Small intestine (tissue), 7 donors: ENCODE results near the gene HDAC4. TPM values are rescaled to one million over a fixed set of nuclear protein-coding genes. Genes with fewer than 3 reads are reported as not detected.
"Not testable (repeated sequence)": the region's sequence is repeated elsewhere in the genome, so short reads cannot be mapped to it uniquely, and the experiment has no call there.

Experiments
- DNase-seq, 2 donors: peaks; one replicate each; pipeline versions ENCODE4 v3.0.0 to v3.0.0-alpha.2; 2013
- FAIRE-seq: peaks from 2 replicates; lab custom pipeline; 2012; peaks lifted over from hg19 to GRCh38; lab: Jason Lieb, UNC
- H3K27ac ChIP-seq, 3 donors: one replicate each; pipeline ENCODE4 v1.5.1; 2013; ENCODE audit warnings: low read length in 2 of 3, mild to moderate bottlenecking in 2 of 3, control low read depth in 1 of 3, inconsistent platforms in 1 of 3, low read depth in 1 of 3, moderate library complexity in 1 of 3
- H3K27me3 ChIP-seq, 3 donors: one replicate each; pipeline ENCODE4 v1.6.1; 2013; ENCODE audit warnings: low read length in 3 of 3, inconsistent platforms in 1 of 3; ENCODE audit not compliant: control insufficient read depth in 3 of 3, insufficient read depth in 3 of 3
- H3K36me3 ChIP-seq, 3 donors: one replicate each; pipeline ENCODE4 v1.6.1; 2013; ENCODE audit warnings: low read length in 3 of 3, inconsistent platforms in 1 of 3, low read depth in 1 of 3, mild to moderate bottlenecking in 1 of 3, moderate library complexity in 1 of 3; ENCODE audit not compliant: control insufficient read depth in 3 of 3, insufficient read depth in 2 of 3
- H3K4me1 ChIP-seq, 3 donors: one replicate each; pipeline ENCODE4 v1.6.1; 2013; ENCODE audit warnings: low read length in 2 of 3, inconsistent platforms in 1 of 3, low read depth in 1 of 3, mild to moderate bottlenecking in 1 of 3, moderate library complexity in 1 of 3; ENCODE audit not compliant: control insufficient read depth in 3 of 3, insufficient read depth in 2 of 3
- H3K4me3 ChIP-seq, 3 donors: one replicate each; pipeline ENCODE4 v1.5.1; 2013; ENCODE audit warnings: low read length in 3 of 3, control low read depth in 1 of 3, inconsistent platforms in 1 of 3, low read depth in 1 of 3, mild to moderate bottlenecking in 1 of 3, moderate library complexity in 1 of 3
- H3K9me3 ChIP-seq, 2 donors: one replicate each; pipeline ENCODE4 v1.6.1; 2013; ENCODE audit warnings: low read depth in 1 of 2, low read length in 1 of 2; ENCODE audit not compliant: control insufficient read depth in 2 of 2, insufficient read depth in 1 of 2
- WGBS, 3 donors: extraction: QIAGEN DNeasy Blood & Tissue Kit; methylation state at CpG; one replicate each; pipeline ENCODE4 v1.1.7; 2013; 5-methylcytosine and 5-hydroxymethylcytosine counted together
- polyA plus RNA-seq, 4 donors: library from polyadenylated mRNA; stranded (reverse) in 3 of 4; unstranded in 1 of 4; fragments of 200-250 nt in 3 of 4; fragments of 120-200 nt in 1 of 4; gene quantifications; one replicate each; pipeline versions ENCODE4 v1.2.1 to v1.2.3, GENCODE V29; 2013
- donor health status: healthy with polysubstance abuse.
- donor health status: control.
- donor health status: control.
- donor health status: Bipolar disorder and iron deficiency.
- donor health status: healthy.

Gene HDAC4
- polyA plus RNA-seq, 4 donors = 3.1 to 11.3 (median 5.9) TPM

DNA sequence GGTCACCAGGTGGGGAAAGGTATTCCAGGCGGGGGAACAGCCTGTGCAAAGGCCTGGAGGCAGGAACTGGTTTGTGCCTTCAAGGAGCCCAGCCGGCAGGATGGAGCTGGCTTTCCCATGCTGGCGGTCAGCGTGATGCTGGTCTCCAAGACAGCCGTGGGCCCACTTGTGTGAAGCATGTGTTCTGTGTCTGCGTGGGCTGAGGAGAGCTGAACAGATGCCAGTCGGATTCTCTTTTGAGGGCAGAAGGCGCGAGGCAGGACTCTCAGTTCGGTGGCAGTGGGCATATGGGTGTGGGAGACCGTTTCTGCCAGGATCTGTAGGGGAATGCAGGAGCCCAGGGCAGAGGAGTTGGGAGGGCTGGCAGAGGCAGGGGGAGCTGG, 361.4 kb downstream of the HDAC4 start:
- 82 to 88% (median 86%) methylated on average over 11 of the region's 11 CpGs for WGBS, 3 donors
- no peak overlapping the region for H3K4me3 ChIP-seq
- no peak overlapping the region for H3K27ac ChIP-seq
- no peak for DNase-seq
- no peaks in the 10 kb centered on the region for H3K27me3 ChIP-seq
- H3K4me1 ChIP-seq = no peaks in the 10 kb centered on the region
- H3K9me3 ChIP-seq = no peaks in the 10 kb centered on the region
- FAIRE-seq = no peak
- no peaks in the 10 kb centered on the region for H3K36me3 ChIP-seq

GRCh38 chr2:239038773-239039478, 361.9 kb downstream of the HDAC4 start:
- no peak for DNase-seq
- Histone ChIP-seq H3K27ac (no peak overlapping the region), H3K9me3 (no peaks in the 10 kb centered on the region), H3K4me1 (no peaks in the 10 kb centered on the region), H3K27me3 (no peaks in the 10 kb centered on the region), H3K36me3 (no peaks in the 10 kb centered on the region), H3K4me3 (no peak overlapping the region)
- 79 to 86% (median 80%) methylated on average over 13 to 14 of the region's 14 CpGs for WGBS, 3 donors
- FAIRE-seq = no peak

DNA sequence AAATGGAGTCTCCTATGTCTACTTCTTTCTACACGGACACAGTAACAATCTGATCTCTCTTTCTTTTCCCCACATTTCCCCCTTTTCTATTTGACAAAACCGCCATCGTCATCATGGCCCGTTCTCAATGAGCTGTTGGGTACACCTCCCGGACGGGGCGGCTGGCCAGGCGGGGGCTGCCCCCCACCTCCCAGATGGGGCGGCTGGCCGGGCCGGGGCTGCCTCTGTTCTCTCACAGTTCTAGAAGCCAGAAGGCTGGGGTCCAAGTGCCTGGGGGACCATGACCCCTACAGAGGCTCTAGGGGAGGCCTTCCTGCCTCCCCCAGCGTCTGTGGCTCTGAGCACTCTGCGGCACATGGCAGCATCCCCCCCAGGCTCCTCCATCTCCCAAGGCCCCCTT, 362.5 kb downstream of the HDAC4 start:
- FAIRE-seq, H3K4me3 ChIP-seq, H3K27me3 ChIP-seq, H3K27ac ChIP-seq, DNase-seq, H3K9me3 ChIP-seq, H3K4me1 ChIP-seq, H3K36me3 ChIP-seq: not testable (repeated sequence)
- 80 to 93% (median 81%) methylated on average over 5 to 11 of the region's 13 CpGs for WGBS, 3 donors

GRCh38 chr2:239037559-239037910, 363.3 kb downstream of the HDAC4 start:
- Histone ChIP-seq H3K4me1 (no peaks in the 10 kb centered on the region), H3K27ac (no peak overlapping the region), H3K4me3 (no peak overlapping the region), H3K27me3 (peaks cover 0 to 4% (median 0%) of the 10 kb centered on the region in 3 donors), H3K9me3 (no peaks in the 10 kb centered on the region), H3K36me3 (no peaks in the 10 kb centered on the region)
- WGBS, 3 donors = 87 to 88% (median 87%) methylated on average over 16 of the region's 16 CpGs
- no peak for DNase-seq
- no peak for FAIRE-seq

- Histone ChIP-seq H3K4me3 (no peak overlapping the region), H3K36me3 (no peaks in the 10 kb centered on the region), H3K27me3 (peaks cover 0 to 4% (median 0%) of the 10 kb centered on the region in 3 donors), H3K4me1 (no peaks in the 10 kb centered on the region), H3K9me3 (no peaks in the 10 kb centered on the region), H3K27ac (no peak overlapping the region)
- WGBS, 3 donors = 87 to 91% (median 90%) methylated on average over 21 of the region's 21 CpGs
- FAIRE-seq (no peak), DNase-seq (no peak)
Measured at GRCh38 chr2:239036819-239037558, 363.8 kb downstream of the HDAC4 start.

DNA sequence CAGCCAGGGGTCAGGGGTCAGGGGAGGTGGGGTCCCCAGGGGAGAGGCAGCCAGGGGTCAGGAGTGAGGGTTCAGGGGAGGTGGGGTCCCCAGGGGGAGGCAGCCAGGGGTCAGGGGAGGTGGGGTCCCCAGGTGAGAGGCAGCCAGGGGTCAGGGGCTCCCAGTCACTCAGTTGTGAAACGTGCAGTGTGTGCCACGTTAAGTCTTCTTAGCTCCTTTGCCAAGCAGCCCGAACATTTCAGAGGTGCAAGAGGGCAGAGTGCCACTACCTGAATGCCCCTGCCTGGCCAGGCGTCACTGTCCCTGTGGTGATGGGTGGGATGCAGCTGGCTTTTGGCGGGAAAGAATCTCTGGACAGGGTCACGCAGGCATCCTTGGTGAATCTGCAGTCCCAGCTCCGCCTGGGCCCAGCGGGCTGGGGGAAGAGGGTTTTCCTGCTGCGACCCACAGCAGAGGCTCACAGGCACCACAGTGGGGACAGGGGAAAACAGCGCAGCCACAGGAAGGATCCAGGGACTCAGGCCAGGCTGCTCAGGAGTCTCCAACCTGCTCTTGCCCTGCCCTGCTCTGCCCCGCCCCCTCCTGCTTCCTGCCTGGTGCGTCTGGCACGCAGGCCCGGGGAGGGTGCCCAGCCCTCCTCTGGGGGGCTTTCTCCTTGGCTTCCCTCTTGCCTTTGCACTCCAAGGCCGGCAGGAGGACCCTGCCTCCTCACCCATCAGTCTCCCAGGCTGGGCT, 364.7 kb downstream of the HDAC4 start:
- Histone ChIP-seq H3K9me3 (no peaks in the 10 kb centered on the region), H3K4me1 (no peaks in the 10 kb centered on the region), H3K36me3 (no peaks in the 10 kb centered on the region), H3K4me3 (no peak overlapping the region), H3K27me3 (peaks cover 0 to 4% (median 0%) of the 10 kb centered on the region in 3 donors), H3K27ac (no peak overlapping the region)
- no peak for FAIRE-seq
- no peak for DNase-seq
- WGBS, 3 donors = 53 to 67% (median 62%) methylated on average over 14 to 15 of the region's 15 CpGs

- peak; percentile 22 to 41 for DNase-seq
- FAIRE-seq = no peak
- no peak overlapping the region for H3K4me3 ChIP-seq
- WGBS, 3 donors = 24 to 45% (median 34%) methylated on average over 20 to 29 of the region's 29 CpGs
- H3K4me1 ChIP-seq = no peaks in the 10 kb centered on the region
- no peak overlapping the region for H3K27ac ChIP-seq
- H3K9me3 ChIP-seq = no peaks in the 10 kb centered on the region
- H3K36me3 ChIP-seq = no peaks in the 10 kb centered on the region
- peaks cover 0 to 4% (median 0%) of the 10 kb centered on the region in 3 donors for H3K27me3 ChIP-seq
Measured at GRCh38 chr2:239035361-239035814, 365.4 kb downstream of the HDAC4 start.

- Histone ChIP-seq H3K27me3 (peaks cover 0 to 4% (median 0%) of the 10 kb centered on the region in 3 donors), H3K4me1 (no peaks in the 10 kb centered on the region), H3K27ac (no peak overlapping the region), H3K36me3 (no peaks in the 10 kb centered on the region), H3K9me3 (no peaks in the 10 kb centered on the region), H3K4me3 (no peak overlapping the region)
- no peak for DNase-seq
- FAIRE-seq = no peak
- 61 to 74% (median 72%) methylated on average over 18 to 19 of the region's 19 CpGs for WGBS, 3 donors
Measured at GRCh38 chr2:239034561-239035341, 366.1 kb downstream of the HDAC4 start.
